ENCODE data around the gene MRPL14.

MRPL14 gene

GRCh38 chr6:44078827-44079671 is 48.2 kb downstream of the MRPL14 start:
- DNase-seq = peak; percentile 75 to 79

DNA sequence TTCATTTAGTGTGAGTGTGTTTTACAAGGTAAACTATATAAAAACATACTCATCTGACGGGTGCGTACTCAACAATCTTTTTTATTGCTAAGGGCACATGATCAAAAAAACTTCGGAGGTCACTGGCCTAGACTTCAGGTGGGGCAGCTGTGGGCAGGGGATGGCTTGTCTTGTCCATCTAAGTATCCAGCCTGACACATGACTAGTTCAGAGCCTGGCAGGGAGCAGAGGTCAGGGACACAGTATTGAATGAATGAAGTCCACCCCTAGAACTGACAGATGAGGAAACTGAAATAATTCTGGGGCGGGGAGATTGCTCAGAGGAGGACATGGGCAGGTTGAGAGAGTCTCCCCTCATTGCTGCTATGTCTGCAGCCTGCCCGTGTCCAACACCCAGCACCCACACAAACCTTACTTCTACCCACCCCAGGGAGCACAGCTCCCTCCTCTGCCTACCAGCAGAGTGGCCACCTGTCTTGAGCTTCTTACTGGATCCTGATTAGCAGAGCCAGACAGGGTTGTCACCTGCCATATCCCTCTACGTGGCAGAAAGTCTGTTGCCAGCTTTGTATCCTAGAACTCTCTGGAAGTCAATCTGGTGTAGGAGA is 48.9 kb downstream of the MRPL14 start:
- no peak for DNase-seq

DNA sequence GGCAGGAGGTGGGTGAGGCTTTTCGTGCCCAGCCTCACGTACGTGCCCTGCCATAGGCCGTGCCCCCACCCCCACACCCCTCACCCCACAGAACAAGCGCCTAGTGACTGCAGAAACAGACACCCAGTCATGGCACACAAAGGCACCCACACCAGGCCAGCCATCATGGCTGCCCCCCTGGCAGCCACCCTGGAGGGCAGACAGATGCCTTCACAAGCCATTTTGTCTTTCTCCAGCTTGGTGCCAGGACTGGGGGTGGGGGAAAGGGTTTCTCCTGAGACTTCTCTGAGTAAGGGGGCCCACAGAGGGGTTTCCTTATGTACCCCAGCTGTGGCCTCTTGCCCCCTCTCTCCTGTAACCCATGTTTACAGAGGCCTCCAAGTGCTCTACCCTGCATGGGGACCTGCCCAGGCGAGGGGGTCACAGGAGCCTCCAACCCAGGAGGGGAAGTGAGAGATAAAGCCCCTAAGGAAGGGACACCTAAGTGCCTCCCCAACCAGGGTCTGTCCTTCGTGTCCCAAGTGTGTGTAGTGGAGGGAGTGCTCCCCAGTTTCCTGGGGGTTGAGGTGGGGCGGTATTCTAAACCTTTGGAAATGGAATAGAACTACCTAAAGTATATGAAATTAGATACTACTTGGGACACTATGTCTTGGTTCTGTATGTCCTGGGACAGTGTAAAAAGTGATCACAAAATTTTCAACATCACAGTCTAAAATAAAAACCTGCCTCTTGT is 49.9 kb downstream of the MRPL14 start:
- no peak for DNase-seq

DNA sequence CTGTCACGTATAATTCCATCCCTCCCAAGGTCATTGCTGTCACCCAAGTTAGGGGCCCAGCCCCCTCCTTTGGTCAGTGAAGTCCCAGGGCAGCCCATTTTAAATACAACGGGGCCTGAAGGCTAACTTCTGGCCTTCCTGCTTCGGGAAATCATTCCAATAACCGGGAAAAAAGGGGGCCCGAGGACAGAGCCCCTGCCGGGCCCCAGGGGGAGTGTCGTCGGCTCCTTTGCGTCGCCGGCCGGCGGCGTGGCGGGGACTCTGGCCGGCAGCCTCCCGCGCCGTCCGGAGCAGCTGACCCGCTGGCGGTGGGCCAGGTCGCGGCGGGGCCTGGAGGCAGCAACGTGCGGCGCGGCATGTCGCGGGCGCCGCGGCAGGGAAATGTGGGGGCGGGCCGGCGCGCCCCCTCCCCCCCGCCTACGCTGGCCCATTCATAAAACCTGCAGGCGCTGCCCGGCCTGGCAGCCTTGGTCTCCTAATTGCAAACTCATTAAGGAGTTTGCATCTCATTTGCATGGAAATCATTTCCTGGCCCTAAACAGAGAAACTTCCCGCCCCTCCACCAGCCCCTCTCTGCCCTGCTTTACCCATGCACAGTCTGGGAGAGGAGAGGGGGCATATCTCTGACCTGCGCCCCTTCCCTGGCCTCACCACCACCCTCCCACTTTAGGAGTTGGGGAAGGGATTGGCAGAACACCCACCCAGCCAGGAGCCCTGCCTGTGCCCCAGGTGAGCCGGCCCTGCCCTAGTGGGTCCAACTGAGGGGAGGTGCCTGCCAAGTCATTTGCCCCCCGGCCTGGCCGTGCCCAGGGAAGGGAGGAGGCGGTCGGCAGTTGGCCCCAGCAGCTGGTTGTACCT is 50.7 kb downstream of the MRPL14 start:
- peak in 1 of 2 donors; percentile 33 for DNase-seq

GRCh38 chr6:44075647-44076355 is 51.5 kb downstream of the MRPL14 start:
- no peak for DNase-seq

DNA sequence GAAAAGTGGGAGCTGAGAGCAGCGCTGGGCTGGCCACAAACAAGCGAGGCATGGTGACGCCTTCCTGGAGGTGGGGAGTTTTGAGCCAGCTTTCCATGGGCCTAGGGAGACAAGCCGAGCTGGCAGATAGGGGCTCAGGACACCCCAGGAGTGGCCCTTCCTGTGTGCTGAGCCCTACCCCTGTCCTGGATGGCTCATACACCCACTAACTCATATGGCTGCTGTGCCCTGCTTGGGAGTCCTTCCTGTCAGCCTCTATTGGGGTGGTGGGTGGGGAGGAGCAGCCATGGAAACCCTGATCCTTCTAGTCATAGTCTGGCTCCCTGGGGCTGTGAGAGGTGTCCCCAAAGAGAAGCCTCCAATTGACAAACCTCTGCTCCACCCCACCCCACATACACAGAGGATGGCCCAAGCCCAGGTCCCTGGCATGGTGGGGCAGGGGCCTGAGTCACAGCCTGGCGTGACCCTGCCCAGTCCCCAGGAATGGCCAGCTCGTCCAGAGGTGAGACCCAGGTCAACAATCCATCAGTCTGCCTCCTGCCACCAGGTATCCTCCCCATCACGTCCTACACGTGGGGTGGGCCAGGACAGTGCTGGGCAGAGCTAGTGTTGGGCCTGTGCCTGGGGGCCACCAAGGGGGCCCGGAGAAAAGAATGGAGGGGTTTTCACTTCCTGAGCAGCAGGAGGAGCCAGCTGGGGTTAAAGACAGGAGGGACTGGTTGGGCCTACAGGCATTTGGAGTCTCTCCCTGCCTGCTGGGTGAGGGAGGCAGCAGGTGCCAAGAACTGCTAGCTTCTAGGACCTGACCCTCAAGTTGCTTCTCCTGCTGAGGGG is 52.2 kb downstream of the MRPL14 start:
- no peak for DNase-seq

DNA sequence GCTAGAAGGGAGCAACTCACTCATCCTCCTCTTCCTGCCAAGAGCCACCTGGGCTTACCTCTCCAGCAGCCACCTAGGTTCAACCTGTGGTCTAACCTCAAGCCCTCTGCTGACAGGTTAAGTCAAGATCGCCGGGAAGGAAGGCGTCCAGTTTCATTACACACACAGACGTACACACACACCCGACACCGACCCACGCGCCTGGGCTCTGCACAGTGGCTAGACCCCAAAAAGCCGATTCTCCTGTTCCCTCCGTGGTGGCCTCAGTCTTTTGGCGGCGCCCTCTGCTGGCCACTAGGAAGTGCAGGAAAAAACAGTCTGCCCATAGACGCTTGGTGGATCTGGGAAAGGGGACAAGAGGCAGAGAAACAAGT is 52.8 kb downstream of the MRPL14 start:
- DNase-seq = peak; percentile 57 to 70

- DNase-seq = no peak
These were observed 53.4 kb downstream of the MRPL14 start for GRCh38 chr6:44073612-44074438.

GRCh38 chr6:44072959-44073611 is 54.2 kb downstream of the MRPL14 start:
- DNase-seq = peak; percentile 39 to 57

DNA sequence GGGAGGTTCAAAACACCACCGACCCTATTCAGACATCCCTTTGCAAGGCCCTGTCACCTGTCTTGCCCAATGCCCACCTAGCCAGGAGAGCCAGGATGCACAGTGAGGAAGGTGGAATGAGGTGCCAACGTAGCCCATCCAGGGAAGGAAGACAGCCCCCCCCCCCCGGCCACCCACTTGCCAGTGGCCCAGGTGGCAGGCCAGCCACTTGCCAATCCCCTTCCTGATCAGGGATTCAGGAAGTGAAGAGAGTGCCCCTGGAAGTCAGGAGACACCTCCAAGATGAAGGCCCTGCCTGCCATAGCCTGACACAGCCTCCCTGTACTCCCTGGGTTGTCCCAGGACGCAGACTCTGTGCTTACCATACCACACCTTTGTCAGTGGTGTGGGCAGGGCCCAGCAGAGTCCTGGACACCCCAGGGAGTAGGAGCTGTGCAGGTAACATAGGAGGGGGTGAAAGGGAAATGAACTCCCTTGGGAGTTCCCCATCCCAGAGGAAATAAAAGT is 54.7 kb downstream of the MRPL14 start:
- DNase-seq = no peak

DNA sequence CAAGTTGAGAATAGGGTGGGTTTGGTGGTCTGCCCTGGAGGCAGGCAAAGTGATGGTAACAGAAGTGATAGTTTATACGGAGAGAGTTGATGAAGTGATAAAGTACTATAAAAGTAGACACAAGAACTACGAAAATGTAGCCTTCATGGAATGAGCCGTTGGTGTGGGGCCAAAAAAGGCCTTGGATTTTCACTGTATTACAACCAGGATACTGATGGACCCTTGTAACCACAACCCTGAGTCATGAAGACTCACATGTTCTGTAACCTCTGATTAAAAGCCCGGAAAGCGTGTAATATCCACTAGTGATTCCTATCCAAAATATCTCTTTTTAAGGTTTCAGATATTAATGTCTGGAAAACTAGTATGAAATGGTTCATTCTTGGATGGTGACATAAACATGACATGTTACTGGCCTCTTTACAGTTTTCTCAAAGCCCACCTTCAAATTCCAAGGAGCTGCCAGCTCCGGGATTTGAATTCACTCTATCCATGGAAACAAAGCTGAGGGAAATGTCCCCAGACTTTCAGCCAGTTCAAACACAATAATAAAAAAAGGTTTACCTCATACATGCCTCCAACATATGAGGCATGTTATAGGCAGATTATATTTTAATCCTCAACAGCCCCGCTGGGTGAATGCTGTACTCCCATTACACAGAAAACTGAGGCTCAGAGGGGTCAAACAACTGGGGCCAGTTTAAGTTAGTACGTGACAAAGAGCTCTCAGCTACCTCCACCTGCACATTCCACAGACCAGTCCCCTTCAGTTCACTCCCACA is 55.4 kb downstream of the MRPL14 start:
- DNase-seq = no peak

DNA sequence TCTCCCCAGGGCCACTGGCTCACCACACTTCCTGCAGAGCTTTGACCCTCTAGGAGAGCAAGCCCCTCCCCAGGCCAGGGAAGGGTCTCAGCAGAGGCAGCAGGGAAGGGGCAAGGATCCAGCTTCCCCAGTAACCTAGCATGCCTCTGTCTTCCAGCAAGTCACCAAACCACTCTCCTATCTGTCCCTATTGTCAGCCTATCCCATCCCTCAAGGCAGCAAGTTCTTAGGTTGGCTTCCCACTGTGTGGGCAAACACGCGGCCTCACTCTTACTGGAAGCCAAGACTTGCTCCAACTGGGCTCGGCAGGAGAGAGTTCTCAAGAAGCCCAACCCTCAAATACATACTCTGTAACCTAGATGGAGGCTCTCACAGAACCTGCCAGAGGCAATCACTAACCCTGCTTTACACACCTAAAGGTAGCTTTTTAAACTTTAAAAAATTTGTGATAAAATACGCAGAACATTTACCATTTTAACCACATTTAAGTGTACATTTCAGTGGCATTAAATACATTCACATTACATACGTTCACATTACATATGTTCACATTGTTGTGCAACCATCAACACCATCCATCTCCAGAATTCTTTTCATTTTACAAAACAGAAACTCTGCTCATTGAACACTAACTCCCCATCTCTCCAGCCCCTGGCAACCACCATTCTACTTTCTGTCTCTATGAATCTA is 58.5 kb downstream of the MRPL14 start:
- DNase-seq = no peak

DNA sequence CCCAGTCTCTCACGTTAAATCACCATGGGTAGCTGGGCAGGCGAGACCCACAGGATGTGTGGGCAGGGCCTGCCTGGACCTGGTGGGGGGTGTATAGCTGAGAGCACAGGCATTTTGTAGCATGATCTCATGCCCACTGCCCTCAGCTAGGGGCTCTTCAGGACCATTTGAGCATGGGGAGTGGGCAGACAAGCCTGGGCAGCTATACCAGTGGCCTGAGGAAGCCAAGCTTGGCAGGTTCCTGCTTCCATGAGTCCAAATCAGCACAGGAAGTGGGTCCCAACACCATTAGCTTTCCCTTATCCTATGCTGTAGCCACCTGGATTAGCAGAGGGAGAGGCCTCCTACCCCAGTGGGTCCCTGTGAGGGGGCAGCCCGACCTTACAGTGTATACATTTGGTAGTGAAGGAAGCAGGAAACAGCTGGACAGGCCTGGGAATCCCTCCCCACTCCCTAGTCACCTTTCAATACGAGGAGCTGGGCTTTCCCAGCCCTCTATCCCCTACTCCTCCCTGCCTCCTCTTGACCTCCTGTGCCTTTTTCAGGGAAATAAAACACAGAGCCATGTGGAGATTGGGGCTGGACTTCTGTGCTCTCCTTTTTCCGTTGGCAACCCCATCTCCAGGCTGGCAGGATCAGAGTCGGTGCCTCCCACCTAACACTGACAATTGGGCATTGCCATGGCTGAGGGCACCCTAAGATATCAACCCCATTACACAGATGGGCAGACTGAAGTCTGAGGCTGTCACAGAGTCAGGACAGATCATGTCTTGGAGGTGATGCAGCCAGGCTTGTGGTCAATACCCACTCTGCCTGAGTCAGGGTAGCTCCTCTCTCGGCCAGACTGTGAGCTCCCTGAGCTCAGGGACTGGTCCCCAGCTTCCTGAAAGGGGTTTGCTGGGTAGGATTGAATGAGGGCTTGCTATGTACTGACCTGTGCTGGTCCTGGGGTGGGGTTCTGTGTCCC is 59.8 kb downstream of the MRPL14 start:
- DNase-seq = no peak

- DNase-seq = no peak
These were observed 60.7 kb downstream of the MRPL14 start for GRCh38 chr6:44066394-44067172.

GRCh38 chr6:44065443-44066140 is 61.7 kb downstream of the MRPL14 start:
- no peak for DNase-seq

Data from inflammatory macrophage (primary cell).